GM20431 (cell line): ENCODE results near the gene NBPF8.
"Not testable (repeated sequence)": the region's sequence is repeated elsewhere in the genome, so short reads cannot be mapped to it uniquely, and the experiment has no call there.

Source experiments
- in situ Hi-C: fragments of 300-500 bp; cut with MseI, MboI; formaldehyde crosslinking; loops from one replicate; pipeline ENCODE4 v1.15.0; 2020; ENCODE audit warnings: low sequenced_read_pairs; ENCODE audit not compliant: unreplicated experiment

NBPF8 gene

GRCh38 chr1:120414911-120415480 is at the start of gene NBPF8:
NBPF8 (plus strand) TSS chr1:120415035; CDS start chr1:120436523, 21,488 bp downstream.
- in situ Hi-C loops = not testable (repeated sequence)

GRCh38 chr1:120367709-120368108 is 47.1 kb upstream of the NBPF8 start:
- in situ Hi-C loops = not testable (repeated sequence)

GRCh38 chr1:120386651-120387050 is 28.2 kb upstream of the NBPF8 start:
- in situ Hi-C loops = not testable (repeated sequence)

- in situ Hi-C loops = not testable (repeated sequence)
Measured at GRCh38 chr1:120388597-120389126, 26.2 kb upstream of the NBPF8 start.

GRCh38 chr1:120391365-120391764 is 23.5 kb upstream of the NBPF8 start:
- in situ Hi-C loops = not testable (repeated sequence)

GRCh38 chr1:120393316-120394232 is 21.3 kb upstream of the NBPF8 start:
- in situ Hi-C loops = not testable (repeated sequence)

GRCh38 chr1:120405348-120405747 is 9.5 kb upstream of the NBPF8 start:
- in situ Hi-C loops = not testable (repeated sequence)

- in situ Hi-C loops = not testable (repeated sequence)
Measured at GRCh38 chr1:120414451-120414850, 384 bp upstream of the NBPF8 start.

GRCh38 chr1:120415492-120415961 is 692 bp downstream of the NBPF8 start:
- in situ Hi-C loops = not testable (repeated sequence)

- in situ Hi-C loops = not testable (repeated sequence)
Measured at GRCh38 chr1:120425063-120425462, 10.2 kb downstream of the NBPF8 start.

GRCh38 chr1:120431626-120432025 is 16.8 kb downstream of the NBPF8 start:
- in situ Hi-C loops = not testable (repeated sequence)

- in situ Hi-C loops = not testable (repeated sequence)
Measured at GRCh38 chr1:120433831-120434230, 19.0 kb downstream of the NBPF8 start.

- in situ Hi-C loops = not testable (repeated sequence)
Measured at GRCh38 chr1:120449124-120449523, 34.3 kb downstream of the NBPF8 start.
